ENCODE measurements around the gene UPP2. TPM values are rescaled to one million over a fixed set of nuclear protein-coding genes. Genes with fewer than 3 reads are reported as not detected.

UPP2 gene
- not detected for total RNA-seq

- ChIA-PET CTCF (no interaction called here), POLR2A (interaction anchor here (0.6 kb wide), 1 partner anchor 703 kb away, joined by 3 read pairs; no protein-coding TSS in a partner anchor)
- H3K4me1 Mint-ChIP-seq: no peaks in the 10 kb centered on the region
- no peaks in the 10 kb centered on the region for H3K27me3 Mint-ChIP-seq
- H3K27ac Mint-ChIP-seq: no peak within 1 kb of the TSS
- intact Hi-C loops (cut with DNase I, micrococcal nuclease): no loop called here
- no peak within 1 kb of the TSS for H3K4me3 Mint-ChIP-seq
- H3K36me3 Mint-ChIP-seq (ENCODE audit: low read depth): no peaks in the 10 kb centered on the region
- DNase-seq: no peak
- ATAC-seq: no peak
- H3K9me3 Mint-ChIP-seq (ENCODE audit: low read depth): no peaks in the 10 kb centered on the region
Measured at GRCh38 chr2:158101384-158101926, at the start of gene UPP2. TSS of gene UPP2 (plus strand) at chr2:158101876. CDS start at chr2:158102064, 188 bp downstream.

- no peaks in the 10 kb centered on the region for H3K36me3 Mint-ChIP-seq (ENCODE audit: low read depth)
- intact Hi-C loops (cut with DNase I, micrococcal nuclease): no loop called here
- POLR2A ChIA-PET: no interaction called here
- ATAC-seq (no peak), DNase-seq (no peak)
- H3K4me1 Mint-ChIP-seq: no peaks in the 10 kb centered on the region
- no peaks in the 10 kb centered on the region for H3K9me3 Mint-ChIP-seq (ENCODE audit: low read depth)
- no peak overlapping the region for H3K4me3 Mint-ChIP-seq
- no peak overlapping the region for H3K27ac Mint-ChIP-seq
- CTCF ChIA-PET: interaction anchor here (1.6 kb wide), 1 partner anchor 29 kb away, joined by 7 read pairs; no protein-coding TSS in a partner anchor
- no peaks in the 10 kb centered on the region for H3K27me3 Mint-ChIP-seq
Measured at GRCh38 chr2:158052761-158053160, 48.9 kb upstream of the UPP2 start.

- ATAC-seq (no peak), DNase-seq (no peak)
- POLR2A ChIA-PET: no interaction called here
- no peak overlapping the region for H3K27ac Mint-ChIP-seq
- H3K9me3 Mint-ChIP-seq (ENCODE audit: low read depth): no peaks in the 10 kb centered on the region
- H3K27me3 Mint-ChIP-seq: no peaks in the 10 kb centered on the region
- CTCF ChIA-PET: interaction anchor here (1.3 kb wide), 1 partner anchor 33 kb away, joined by 4 read pairs; no protein-coding TSS in a partner anchor
- no peaks in the 10 kb centered on the region for H3K4me1 Mint-ChIP-seq
- no peak overlapping the region for H3K4me3 Mint-ChIP-seq
- intact Hi-C loops (cut with DNase I, micrococcal nuclease): no loop called here
- H3K36me3 Mint-ChIP-seq (ENCODE audit: low read depth): no peaks in the 10 kb centered on the region
Measured at GRCh38 chr2:158056875-158057274, 44.8 kb upstream of the UPP2 start.

GRCh38 chr2:158060160-158060834 lies 41.4 kb upstream of the UPP2 start:
- intact Hi-C loops (cut with DNase I, micrococcal nuclease): no loop called here
- no peak for DNase-seq
- Mint-ChIP-seq H3K4me3 (no peak overlapping the region), H3K36me3 (ENCODE audit: low read depth) (no peaks in the 10 kb centered on the region), H3K9me3 (ENCODE audit: low read depth) (no peaks in the 10 kb centered on the region), H3K27me3 (no peaks in the 10 kb centered on the region), H3K4me1 (no peaks in the 10 kb centered on the region), H3K27ac (no peak overlapping the region)
- ChIA-PET POLR2A (no interaction called here), CTCF (interaction anchor here (0.8 to 1.0 kb wide), 2 partner anchors 10 to 36 kb away, joined by 3 to 5 read pairs; no protein-coding TSS in a partner anchor)
- no peak for ATAC-seq

- ChIA-PET POLR2A (no interaction called here), CTCF (interaction anchor here (0.6 to 1.0 kb wide), 3 partner anchors 11 to 77 kb away, joined by 3 to 5 read pairs (median 3); no protein-coding TSS in a partner anchor)
- no peak for DNase-seq
- H3K9me3 Mint-ChIP-seq (ENCODE audit: low read depth): no peaks in the 10 kb centered on the region
- no peak overlapping the region for H3K4me3 Mint-ChIP-seq
- no peaks in the 10 kb centered on the region for H3K4me1 Mint-ChIP-seq
- ATAC-seq: no peak
- intact Hi-C loops (cut with DNase I, micrococcal nuclease): no loop called here
- H3K27me3 Mint-ChIP-seq: no peaks in the 10 kb centered on the region
- H3K36me3 Mint-ChIP-seq (ENCODE audit: low read depth): no peaks in the 10 kb centered on the region
- no peak overlapping the region for H3K27ac Mint-ChIP-seq
Measured at GRCh38 chr2:158060835-158061435, 40.7 kb upstream of the UPP2 start.

- H3K4me1 Mint-ChIP-seq: no peaks in the 10 kb centered on the region
- ATAC-seq (no peak), DNase-seq (no peak)
- H3K27me3 Mint-ChIP-seq: no peaks in the 10 kb centered on the region
- ChIA-PET POLR2A (no interaction called here), CTCF (no interaction called here)
- no peaks in the 10 kb centered on the region for H3K9me3 Mint-ChIP-seq (ENCODE audit: low read depth)
- H3K36me3 Mint-ChIP-seq (ENCODE audit: low read depth): no peaks in the 10 kb centered on the region
- no peak overlapping the region for H3K4me3 Mint-ChIP-seq
- intact Hi-C loops (cut with DNase I, micrococcal nuclease): no loop called here
- H3K27ac Mint-ChIP-seq: no peak overlapping the region
Measured at GRCh38 chr2:158061763-158062162, 39.9 kb upstream of the UPP2 start.

- Mint-ChIP-seq H3K27ac (no peak overlapping the region), H3K36me3 (ENCODE audit: low read depth) (no peaks in the 10 kb centered on the region), H3K4me3 (no peak overlapping the region), H3K9me3 (ENCODE audit: low read depth) (no peaks in the 10 kb centered on the region), H3K4me1 (no peaks in the 10 kb centered on the region), H3K27me3 (no peaks in the 10 kb centered on the region)
- intact Hi-C loops (cut with DNase I, micrococcal nuclease): no loop called here
- ATAC-seq: no peak
- ChIA-PET POLR2A (no interaction called here), CTCF (interaction anchor here (0.6 kb wide), 1 partner anchor 1492 kb away, joined by 3 read pairs; no protein-coding TSS in a partner anchor)
- no peak for DNase-seq
Measured at GRCh38 chr2:158066046-158066713, 35.5 kb upstream of the UPP2 start.

GRCh38 chr2:158071018-158071417 lies 30.7 kb upstream of the UPP2 start:
- Mint-ChIP-seq H3K27ac (no peak overlapping the region), H3K4me1 (no peaks in the 10 kb centered on the region), H3K4me3 (no peak overlapping the region), H3K36me3 (ENCODE audit: low read depth) (no peaks in the 10 kb centered on the region), H3K9me3 (ENCODE audit: low read depth) (no peaks in the 10 kb centered on the region), H3K27me3 (peaks cover 12% of the 10 kb centered on the region)
- intact Hi-C loops (cut with DNase I, micrococcal nuclease): no loop called here
- ChIA-PET POLR2A (interaction anchor here (0.6 kb wide), 1 partner anchor 102 kb away, joined by 3 read pairs; no protein-coding TSS in a partner anchor), CTCF (no interaction called here)
- ATAC-seq (no peak), DNase-seq (no peak)

- no peak overlapping the region for H3K27ac Mint-ChIP-seq
- DNase-seq: no peak
- H3K4me1 Mint-ChIP-seq: no peaks in the 10 kb centered on the region
- no peaks in the 10 kb centered on the region for H3K36me3 Mint-ChIP-seq (ENCODE audit: low read depth)
- intact Hi-C loops (cut with DNase I, micrococcal nuclease): no loop called here
- H3K4me3 Mint-ChIP-seq: no peak overlapping the region
- peaks cover 2% of the 10 kb centered on the region for H3K9me3 Mint-ChIP-seq (ENCODE audit: low read depth)
- CTCF ChIA-PET: no interaction called here
- no peak for ATAC-seq
- H3K27me3 Mint-ChIP-seq: peaks cover 14% of the 10 kb centered on the region
- POLR2A ChIA-PET: no interaction called here
Measured at GRCh38 chr2:158072361-158072760, 29.3 kb upstream of the UPP2 start.

- POLR2A ChIA-PET: no interaction called here
- H3K4me1 Mint-ChIP-seq: no peaks in the 10 kb centered on the region
- ATAC-seq (no peak), DNase-seq (no peak)
- peaks cover 5% of the 10 kb centered on the region for H3K27me3 Mint-ChIP-seq
- peaks cover 2% of the 10 kb centered on the region for H3K9me3 Mint-ChIP-seq (ENCODE audit: low read depth)
- H3K36me3 Mint-ChIP-seq (ENCODE audit: low read depth): no peaks in the 10 kb centered on the region
- CTCF ChIA-PET: no interaction called here
- intact Hi-C loops (cut with DNase I, micrococcal nuclease): no loop called here
- H3K4me3 Mint-ChIP-seq: no peak overlapping the region
- no peak overlapping the region for H3K27ac Mint-ChIP-seq
Measured at GRCh38 chr2:158079672-158080071, 22.0 kb upstream of the UPP2 start.

GRCh38 chr2:158088093-158088492 lies 13.6 kb upstream of the UPP2 start:
- Mint-ChIP-seq H3K4me1 (no peaks in the 10 kb centered on the region), H3K9me3 (ENCODE audit: low read depth) (peaks cover 15% of the 10 kb centered on the region), H3K4me3 (no peak overlapping the region), H3K27me3 (peaks cover 14% of the 10 kb centered on the region), H3K36me3 (ENCODE audit: low read depth) (no peaks in the 10 kb centered on the region), H3K27ac (no peak overlapping the region)
- ChIA-PET CTCF (no interaction called here), POLR2A (no interaction called here)
- DNase-seq (no peak), ATAC-seq (no peak)
- intact Hi-C loops (cut with DNase I, micrococcal nuclease): no loop called here

GRCh38 chr2:158089322-158089721 lies 12.4 kb upstream of the UPP2 start:
- ChIA-PET CTCF (no interaction called here), POLR2A (no interaction called here)
- Mint-ChIP-seq H3K9me3 (ENCODE audit: low read depth) (peaks cover 15% of the 10 kb centered on the region), H3K27ac (no peak overlapping the region), H3K4me3 (no peak overlapping the region), H3K27me3 (peaks cover 14% of the 10 kb centered on the region), H3K36me3 (ENCODE audit: low read depth) (no peaks in the 10 kb centered on the region), H3K4me1 (no peaks in the 10 kb centered on the region)
- intact Hi-C loops (cut with DNase I, micrococcal nuclease): no loop called here
- ATAC-seq: no peak
- no peak for DNase-seq
